ENCODE data around the gene SLC7A8.

DNA sequence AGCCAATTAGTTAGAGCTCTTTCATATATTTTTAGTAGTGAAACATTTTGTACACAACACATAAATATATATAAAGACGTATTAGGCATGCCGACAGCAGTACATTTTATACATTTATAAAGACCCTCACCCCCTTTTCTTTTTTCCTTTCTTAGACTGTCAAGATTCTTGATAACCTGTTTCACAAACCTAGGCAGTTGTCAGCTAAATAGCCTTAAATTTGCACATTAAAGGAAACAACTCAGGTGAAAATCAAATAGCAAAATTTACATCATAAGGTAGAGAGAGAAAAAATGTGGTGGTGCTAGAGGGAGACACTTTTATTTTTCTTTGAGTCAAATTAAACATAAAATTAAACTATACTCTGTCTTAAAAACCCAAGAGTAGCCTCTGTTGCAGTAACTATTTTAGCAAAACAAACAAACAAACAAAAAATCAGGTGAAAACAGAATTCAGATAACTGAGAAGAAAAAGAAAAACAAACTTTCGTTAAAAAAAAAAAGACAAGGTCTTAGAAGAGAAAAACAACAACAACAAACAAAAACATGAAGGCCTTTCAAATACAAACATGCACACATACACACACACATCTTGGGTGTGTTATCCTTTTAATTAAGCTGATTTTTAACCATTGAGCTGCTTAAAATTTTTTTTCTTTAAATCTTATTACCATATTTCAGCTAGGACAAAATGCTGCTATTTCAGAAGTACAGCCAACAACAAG is 23.1 kb upstream of the SLC7A8 start:
- TF ChIP-seq, protein P1, sequence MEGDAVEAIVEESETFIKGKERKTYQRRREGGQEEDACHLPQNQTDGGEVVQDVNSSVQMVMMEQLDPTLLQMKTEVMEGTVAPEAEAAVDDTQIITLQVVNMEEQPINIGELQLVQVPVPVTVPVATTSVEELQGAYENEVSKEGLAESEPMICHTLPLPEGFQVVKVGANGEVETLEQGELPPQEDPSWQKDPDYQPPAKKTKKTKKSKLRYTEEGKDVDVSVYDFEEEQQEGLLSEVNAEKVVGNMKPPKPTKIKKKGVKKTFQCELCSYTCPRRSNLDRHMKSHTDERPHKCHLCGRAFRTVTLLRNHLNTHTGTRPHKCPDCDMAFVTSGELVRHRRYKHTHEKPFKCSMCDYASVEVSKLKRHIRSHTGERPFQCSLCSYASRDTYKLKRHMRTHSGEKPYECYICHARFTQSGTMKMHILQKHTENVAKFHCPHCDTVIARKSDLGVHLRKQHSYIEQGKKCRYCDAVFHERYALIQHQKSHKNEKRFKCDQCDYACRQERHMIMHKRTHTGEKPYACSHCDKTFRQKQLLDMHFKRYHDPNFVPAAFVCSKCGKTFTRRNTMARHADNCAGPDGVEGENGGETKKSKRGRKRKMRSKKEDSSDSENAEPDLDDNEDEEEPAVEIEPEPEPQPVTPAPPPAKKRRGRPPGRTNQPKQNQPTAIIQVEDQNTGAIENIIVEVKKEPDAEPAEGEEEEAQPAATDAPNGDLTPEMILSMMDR (IDR thresholded peaks at IDR 0.05): no peak
- TF ChIP-seq EZH2 (IDR thresholded peaks at IDR 0.05) (no peak), EZH2phosphoT487 (IDR thresholded peaks at IDR 0.05) (no peak)

Data from neural progenitor cell (in vitro differentiated cells).